HL-60 (cell line): Measurements from ENCODE around the gene SUGP1.

Source experiments
- DNase-seq, 2 experiments: peaks; one replicate each; pipeline ENCODE4 v3.0.0-alpha.2; 2010 to 2020; ENCODE audit warnings: low read depth in 1 of 2, low spot score in 1 of 2
- H3K27ac ChIP-seq: fragments of 250-450 bp; sonication (Bioruptor Pico); replicated peaks from 2 replicates; pipeline ENCODE4 v1.5.1; 2020; ENCODE audit warnings: mild to moderate bottlenecking, moderate library complexity
- H3K27me3 ChIP-seq: fragments of 250-450 bp; sonication (Bioruptor Pico); 2 replicates; pipeline ENCODE4 v1.5.1; 2021; ENCODE audit warnings: mild to moderate bottlenecking, moderate library complexity; ENCODE audit not compliant: insufficient read depth, poor library complexity, severe bottlenecking
- H3K4me3 ChIP-seq: replicated peaks from 2 replicates; pipeline ENCODE4 v1.5.1; 2011; ENCODE audit warnings: mild to moderate bottlenecking, control low read depth, low read length; ENCODE audit not compliant: insufficient read depth
- GABPA ChIP-seq: IDR thresholded peaks from 2 replicates; pipeline ENCODE4 v1.6.1; 2012; ENCODE audit warnings: low read depth
- POLR2AphosphoS5 ChIP-seq: IDR thresholded peaks from 2 replicates; pipeline ENCODE4 v1.6.1; 2012; ENCODE audit warnings: low read depth
- REST ChIP-seq: IDR thresholded peaks from 2 replicates; pipeline ENCODE4 v1.6.1; 2012; ENCODE audit warnings: low read depth; ENCODE audit not compliant: insufficient replicate concordance
- SPI1 ChIP-seq: IDR thresholded peaks from 2 replicates; pipeline ENCODE4 v1.6.1; 2012; ENCODE audit warnings: low read depth, mild to moderate bottlenecking, borderline replicate concordance
- TF ChIP-seq, protein P1 (sequence below): IDR thresholded peaks from one replicate; pipeline ENCODE4 v1.5.1; 2011; ENCODE audit warnings: low read length, control low read depth, inconsistent platforms; ENCODE audit not compliant: insufficient read depth

Gene SUGP1

GRCh38 chr19:19306191-19306590, 14.1 kb downstream of the SUGP1 start:
- Histone ChIP-seq H3K27ac (no peak overlapping the region), H3K27me3 (no peaks in the 10 kb centered on the region), H3K4me3 (no peak overlapping the region)
- TF ChIP-seq, protein P1, sequence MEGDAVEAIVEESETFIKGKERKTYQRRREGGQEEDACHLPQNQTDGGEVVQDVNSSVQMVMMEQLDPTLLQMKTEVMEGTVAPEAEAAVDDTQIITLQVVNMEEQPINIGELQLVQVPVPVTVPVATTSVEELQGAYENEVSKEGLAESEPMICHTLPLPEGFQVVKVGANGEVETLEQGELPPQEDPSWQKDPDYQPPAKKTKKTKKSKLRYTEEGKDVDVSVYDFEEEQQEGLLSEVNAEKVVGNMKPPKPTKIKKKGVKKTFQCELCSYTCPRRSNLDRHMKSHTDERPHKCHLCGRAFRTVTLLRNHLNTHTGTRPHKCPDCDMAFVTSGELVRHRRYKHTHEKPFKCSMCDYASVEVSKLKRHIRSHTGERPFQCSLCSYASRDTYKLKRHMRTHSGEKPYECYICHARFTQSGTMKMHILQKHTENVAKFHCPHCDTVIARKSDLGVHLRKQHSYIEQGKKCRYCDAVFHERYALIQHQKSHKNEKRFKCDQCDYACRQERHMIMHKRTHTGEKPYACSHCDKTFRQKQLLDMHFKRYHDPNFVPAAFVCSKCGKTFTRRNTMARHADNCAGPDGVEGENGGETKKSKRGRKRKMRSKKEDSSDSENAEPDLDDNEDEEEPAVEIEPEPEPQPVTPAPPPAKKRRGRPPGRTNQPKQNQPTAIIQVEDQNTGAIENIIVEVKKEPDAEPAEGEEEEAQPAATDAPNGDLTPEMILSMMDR = no peak
- TF ChIP-seq REST (no peak), POLR2AphosphoS5 (no peak), GABPA (no peak), SPI1 (no peak)
- no peak for DNase-seq

- H3K27ac ChIP-seq = no peak overlapping the region
- DNase-seq = no peak
- H3K4me3 ChIP-seq = no peak overlapping the region
- no peaks in the 10 kb centered on the region for H3K27me3 ChIP-seq
- TF ChIP-seq GABPA = no peak
- TF ChIP-seq SPI1 = no peak
- TF ChIP-seq REST = no peak
- TF ChIP-seq, protein P1 = no peak
- no peak for TF ChIP-seq POLR2AphosphoS5
Observed at GRCh38 chr19:19305696-19306095, 14.6 kb downstream of the SUGP1 start.

GRCh38 chr19:19305066-19305465, 15.2 kb downstream of the SUGP1 start:
- TF ChIP-seq SPI1 (no peak), REST (no peak), GABPA (no peak), POLR2AphosphoS5 (no peak)
- TF ChIP-seq, protein P1 = no peak
- DNase-seq = no peak
- Histone ChIP-seq H3K27me3 (no peaks in the 10 kb centered on the region), H3K4me3 (no peak overlapping the region), H3K27ac (no peak overlapping the region)
